Measurements from ENCODE around the gene RCAN2.

Gene RCAN2

GRCh38 chr6:46254946-46255345, 236.3 kb downstream of the RCAN2 start:
- no peak for DNase-seq (ENCODE audit: low read depth in 2 of 2)

- DNase-seq (ENCODE audit: low read depth in 2 of 2), result no peak
Observed at GRCh38 chr6:46254331-46254730, 236.9 kb downstream of the RCAN2 start.

- no peak for DNase-seq (ENCODE audit: low read depth in 2 of 2)
Observed at GRCh38 chr6:46251583-46252339, 239.5 kb downstream of the RCAN2 start.

GRCh38 chr6:46248143-46248542, 243.1 kb downstream of the RCAN2 start:
- no peak for DNase-seq (ENCODE audit: low read depth in 2 of 2)

GRCh38 chr6:46246727-46247126, 244.5 kb downstream of the RCAN2 start:
- no peak for DNase-seq (ENCODE audit: low read depth in 2 of 2)

- no peak for DNase-seq (ENCODE audit: low read depth in 2 of 2)
Observed at GRCh38 chr6:46246081-46246480, 245.2 kb downstream of the RCAN2 start.

GRCh38 chr6:46244670-46245069, 246.6 kb downstream of the RCAN2 start:
- DNase-seq (ENCODE audit: low read depth in 2 of 2), result no peak

GRCh38 chr6:46243754-46244153, 247.5 kb downstream of the RCAN2 start:
- DNase-seq (ENCODE audit: low read depth in 2 of 2), result no peak

GRCh38 chr6:46242921-46243320, 248.3 kb downstream of the RCAN2 start:
- DNase-seq (ENCODE audit: low read depth in 2 of 2), result no peak

- DNase-seq (ENCODE audit: low read depth in 2 of 2), result no peak
Observed at GRCh38 chr6:46240866-46241565, 250.2 kb downstream of the RCAN2 start.

- DNase-seq (ENCODE audit: low read depth in 2 of 2), result no peak
Observed at GRCh38 chr6:46236752-46237151, 254.5 kb downstream of the RCAN2 start.

- DNase-seq (ENCODE audit: low read depth in 2 of 2), result no peak
Observed at GRCh38 chr6:46235242-46235641, 256.0 kb downstream of the RCAN2 start.

- DNase-seq (ENCODE audit: low read depth in 2 of 2), result no peak
Observed at GRCh38 chr6:46234700-46235099, 256.5 kb downstream of the RCAN2 start.

GRCh38 chr6:46234156-46234556, 257.1 kb downstream of the RCAN2 start:
- no peak for DNase-seq (ENCODE audit: low read depth in 2 of 2)

GRCh38 chr6:46233129-46233528, 258.1 kb downstream of the RCAN2 start:
- DNase-seq (ENCODE audit: low read depth in 2 of 2), result no peak

GRCh38 chr6:46222286-46222685, 269.0 kb downstream of the RCAN2 start:
- DNase-seq (ENCODE audit: low read depth in 2 of 2), result no peak

- DNase-seq (ENCODE audit: low read depth in 2 of 2), result no peak
Observed at GRCh38 chr6:46221222-46221793, 269.9 kb downstream of the RCAN2 start.

GRCh38 chr6:46220352-46221221, 270.7 kb downstream of the RCAN2 start:
- no peak for DNase-seq (ENCODE audit: low read depth in 2 of 2)

- no peak for DNase-seq (ENCODE audit: low read depth in 2 of 2)
Observed at GRCh38 chr6:46219661-46220060, 271.6 kb downstream of the RCAN2 start.

- DNase-seq (ENCODE audit: low read depth in 2 of 2), result no peak
Observed at GRCh38 chr6:46218457-46218856, 272.8 kb downstream of the RCAN2 start.

- no peak for DNase-seq (ENCODE audit: low read depth in 2 of 2)
Observed at GRCh38 chr6:46217671-46218131, 273.5 kb downstream of the RCAN2 start.

- no peak for DNase-seq (ENCODE audit: low read depth in 2 of 2)
Observed at GRCh38 chr6:46216879-46217278, 274.4 kb downstream of the RCAN2 start.

Data from stimulated activated CD8-positive, alpha-beta memory T cell treated with anti-CD3 and anti-CD28 coated beads, Interleukin-2, amount 100 ng/mL, for 48 hours (primary cell).